ENCODE results near the gene RBP3. TPM values are rescaled to one million over a fixed set of nuclear protein-coding genes. Genes with fewer than 3 reads are reported as not detected.

Gene RBP3
- total RNA-seq, 1 experiment from 2014 or later, result not detected

DNA sequence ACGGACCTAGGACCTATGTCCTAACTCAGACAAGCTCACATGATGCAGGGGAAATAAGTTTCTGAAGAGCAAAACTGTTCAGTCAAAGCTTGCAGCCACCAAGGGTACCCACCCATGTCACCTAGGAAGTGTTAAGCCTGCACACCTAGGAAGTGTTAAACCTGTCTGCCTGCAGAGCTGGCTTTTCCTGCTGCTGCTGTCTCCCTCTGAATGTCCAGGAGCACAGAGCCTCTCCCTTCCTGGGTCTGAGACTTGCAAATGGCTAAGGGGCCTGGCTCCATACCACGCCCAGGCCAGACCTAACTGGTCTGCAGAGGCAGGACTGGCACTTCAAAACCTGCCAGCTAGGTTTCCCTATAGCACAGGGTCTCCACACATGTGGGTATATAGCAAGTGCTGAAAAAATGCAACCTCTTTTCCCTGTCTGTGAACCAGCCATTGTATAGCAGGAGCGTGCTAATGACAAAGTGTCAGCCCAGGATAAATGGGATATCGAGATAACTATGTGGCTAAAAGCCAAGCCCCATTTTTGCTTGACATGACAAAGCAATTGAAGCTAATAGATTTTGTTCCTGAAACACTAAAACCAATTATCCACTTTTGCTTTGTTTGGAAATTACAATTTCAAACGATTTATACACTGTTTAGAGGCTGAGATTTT is 24.4 kb upstream of the RBP3 start:
- H3K27ac ChIP-seq, result no peak overlapping the region
- DNase-seq (ENCODE audit: low read depth in 1 of 2, low spot score in 2 of 2), result no peak
- no peaks in the 10 kb centered on the region for H3K4me1 ChIP-seq (replicated peaks)
- no peak overlapping the region for H3K4me3 ChIP-seq
- peaks cover 4% of the 10 kb centered on the region; the same call in 1 of the 2 replicates for H3K27me3 ChIP-seq (replicated peaks)
- H3K36me3 ChIP-seq, result no peaks in the 10 kb centered on the region
- H3K9me3 ChIP-seq (replicated peaks), result no peaks in the 10 kb centered on the region

- H3K27me3 ChIP-seq (replicated peaks), result peaks cover under 1% of the 10 kb centered on the region; the same call in 1 of the 2 replicates
- no peaks in the 10 kb centered on the region for H3K4me1 ChIP-seq (replicated peaks)
Measured at GRCh38 chr10:47325303-47326291, 22.6 kb upstream of the RBP3 start.

DNA sequence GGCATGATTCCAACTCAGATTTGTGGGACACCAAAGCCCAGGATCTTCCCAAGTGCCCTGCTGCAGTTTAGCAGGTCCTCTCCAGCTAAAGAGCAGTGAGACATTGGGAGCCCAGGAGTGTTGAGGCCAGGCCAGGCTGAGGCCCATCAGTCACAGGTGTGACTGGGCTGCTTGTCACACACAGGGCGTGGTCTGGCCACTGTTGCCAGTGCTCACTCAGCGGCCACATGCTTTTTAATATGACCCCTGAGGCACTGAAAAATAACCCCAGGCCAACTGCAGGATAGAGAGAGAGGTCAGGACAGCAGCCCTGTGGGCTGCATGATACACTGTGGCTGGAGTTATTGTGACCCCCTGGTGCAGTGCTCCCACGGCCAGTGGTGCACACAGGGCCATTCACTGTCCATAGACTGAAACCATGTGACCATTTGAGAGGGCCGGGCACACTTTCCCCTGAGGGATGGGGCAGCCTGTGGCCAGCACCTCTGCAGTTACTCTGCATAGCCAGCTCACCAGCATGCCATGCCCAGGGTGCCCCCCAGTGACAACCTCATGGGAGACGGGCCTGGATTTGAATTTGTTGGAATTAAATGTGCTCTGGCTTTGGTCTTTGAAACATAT is 21.7 kb upstream of the RBP3 start:
- Histone ChIP-seq H3K27ac (no peak overlapping the region), H3K36me3 (no peaks in the 10 kb centered on the region), H3K4me3 (no peak overlapping the region), H3K9me3 (replicated peaks) (no peaks in the 10 kb centered on the region), H3K27me3 (replicated peaks) (no peaks in the 10 kb centered on the region; the same call in 1 of the 2 replicates), H3K4me1 (replicated peaks) (no peaks in the 10 kb centered on the region)
- DNase-seq (ENCODE audit: low read depth in 1 of 2, low spot score in 2 of 2), result no peak

More at GRCh38 chr10:47325303-47326291, 22.6 kb upstream of the RBP3 start:
- no peak for DNase-seq (ENCODE audit: low read depth in 1 of 2, low spot score in 2 of 2)
- no peaks in the 10 kb centered on the region for H3K36me3 ChIP-seq
- H3K27ac ChIP-seq, result no peak overlapping the region
- H3K4me3 ChIP-seq, result no peak overlapping the region
- H3K9me3 ChIP-seq (replicated peaks), result no peaks in the 10 kb centered on the region

DNA sequence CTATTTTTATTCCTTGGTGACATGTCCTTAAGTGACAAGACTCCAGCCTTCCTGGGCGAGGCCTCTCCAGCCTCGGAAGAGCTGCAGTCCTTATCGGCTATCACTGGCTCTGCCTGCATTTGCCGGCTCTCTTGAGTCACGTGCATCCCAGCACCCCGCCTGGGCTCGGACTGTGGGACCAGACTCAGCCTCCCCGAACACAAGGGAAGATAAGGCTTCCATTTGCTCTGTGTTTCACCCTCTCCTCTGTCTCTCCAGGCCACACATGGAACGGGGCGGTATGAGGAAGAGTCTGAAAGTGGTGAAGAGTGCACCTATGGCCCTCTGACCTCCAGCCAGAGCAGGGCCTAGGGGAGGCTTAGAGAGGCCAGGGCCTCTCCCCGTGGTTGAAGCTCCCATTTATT is 21.2 kb upstream of the RBP3 start:
- Histone ChIP-seq H3K27ac (no peak overlapping the region), H3K9me3 (replicated peaks) (no peaks in the 10 kb centered on the region), H3K36me3 (no peaks in the 10 kb centered on the region), H3K4me1 (replicated peaks) (no peaks in the 10 kb centered on the region), H3K27me3 (replicated peaks) (no peaks in the 10 kb centered on the region; the same call in 1 of the 2 replicates), H3K4me3 (no peak overlapping the region)
- DNase-seq (ENCODE audit: low read depth in 1 of 2, low spot score in 2 of 2), result no peak

GRCh38 chr10:47329855-47330254 is 18.3 kb upstream of the RBP3 start:
- H3K27ac ChIP-seq, result no peak overlapping the region
- no peaks in the 10 kb centered on the region for H3K36me3 ChIP-seq
- DNase-seq (ENCODE audit: low read depth in 1 of 2, low spot score in 2 of 2), result no peak
- no peaks in the 10 kb centered on the region for H3K27me3 ChIP-seq (replicated peaks)
- H3K4me3 ChIP-seq, result no peak overlapping the region
- H3K9me3 ChIP-seq (replicated peaks), result no peaks in the 10 kb centered on the region
- H3K4me1 ChIP-seq (replicated peaks), result no peaks in the 10 kb centered on the region

DNA sequence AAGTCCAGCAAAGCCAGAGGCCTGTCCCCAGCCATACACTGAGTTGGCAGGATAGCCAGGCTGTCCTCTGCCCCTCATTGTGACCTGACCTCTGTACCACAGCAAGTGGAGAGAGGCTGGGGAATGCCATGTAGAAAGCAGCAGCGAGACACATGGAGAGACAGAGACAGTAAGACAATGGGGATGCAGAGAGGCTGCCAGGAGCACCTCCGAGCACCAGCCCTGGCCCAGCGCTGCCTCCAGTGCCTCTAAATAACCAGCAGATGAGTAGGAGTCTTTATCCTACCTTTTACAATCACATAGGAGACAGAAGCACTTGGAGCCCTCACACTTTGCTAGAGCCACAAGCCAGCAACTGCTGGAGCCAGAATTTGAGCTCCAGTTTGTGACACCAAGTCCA is 17.8 kb upstream of the RBP3 start:
- H3K9me3 ChIP-seq (replicated peaks), result no peaks in the 10 kb centered on the region

GRCh38 chr10:47330804-47331203 is 17.4 kb upstream of the RBP3 start:
- Histone ChIP-seq H3K4me1 (replicated peaks) (no peaks in the 10 kb centered on the region), H3K27ac (no peak overlapping the region), H3K4me3 (no peak overlapping the region)

More for the DNA sequence above, 17.8 kb upstream of the RBP3 start:
- no peaks in the 10 kb centered on the region for H3K27me3 ChIP-seq (replicated peaks)
- H3K27ac ChIP-seq, result no peak overlapping the region
- no peaks in the 10 kb centered on the region for H3K4me1 ChIP-seq (replicated peaks)
- no peaks in the 10 kb centered on the region for H3K36me3 ChIP-seq
- no peak overlapping the region for H3K4me3 ChIP-seq
- DNase-seq (ENCODE audit: low read depth in 1 of 2, low spot score in 2 of 2), result no peak

DNA sequence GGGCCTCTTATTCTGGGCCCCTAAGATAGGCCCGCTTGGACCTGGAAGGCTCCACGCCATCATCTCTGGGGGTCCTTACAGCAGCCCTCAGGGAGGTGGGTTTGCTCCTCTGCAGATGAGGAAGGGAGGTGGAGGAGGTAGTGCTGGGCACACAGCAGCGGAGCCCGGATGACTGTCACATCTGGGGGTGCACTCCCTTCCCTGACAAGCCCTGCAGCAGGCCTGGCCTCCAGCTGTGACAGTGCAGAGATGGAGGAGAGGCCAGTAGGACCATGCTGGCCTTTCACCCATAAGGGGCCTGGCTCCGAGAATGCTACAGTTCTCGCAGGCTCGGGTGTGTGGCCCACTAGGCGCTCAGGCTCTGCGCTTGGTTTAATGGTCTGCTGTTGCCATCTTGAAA is 16.7 kb upstream of the RBP3 start:
- Histone ChIP-seq H3K9me3 (replicated peaks) (no peaks in the 10 kb centered on the region), H3K27me3 (replicated peaks) (no peaks in the 10 kb centered on the region), H3K36me3 (no peaks in the 10 kb centered on the region), H3K4me1 (replicated peaks) (peaks cover 5% of the 10 kb centered on the region), H3K4me3 (no peak overlapping the region), H3K27ac (no peak overlapping the region)
- no peak for DNase-seq (ENCODE audit: low read depth in 1 of 2, low spot score in 2 of 2)

More at GRCh38 chr10:47330804-47331203, 17.4 kb upstream of the RBP3 start:
- no peak for DNase-seq (ENCODE audit: low read depth in 1 of 2, low spot score in 2 of 2)
- H3K36me3 ChIP-seq, result no peaks in the 10 kb centered on the region
- H3K27me3 ChIP-seq (replicated peaks), result no peaks in the 10 kb centered on the region
- H3K9me3 ChIP-seq (replicated peaks), result no peaks in the 10 kb centered on the region

DNA sequence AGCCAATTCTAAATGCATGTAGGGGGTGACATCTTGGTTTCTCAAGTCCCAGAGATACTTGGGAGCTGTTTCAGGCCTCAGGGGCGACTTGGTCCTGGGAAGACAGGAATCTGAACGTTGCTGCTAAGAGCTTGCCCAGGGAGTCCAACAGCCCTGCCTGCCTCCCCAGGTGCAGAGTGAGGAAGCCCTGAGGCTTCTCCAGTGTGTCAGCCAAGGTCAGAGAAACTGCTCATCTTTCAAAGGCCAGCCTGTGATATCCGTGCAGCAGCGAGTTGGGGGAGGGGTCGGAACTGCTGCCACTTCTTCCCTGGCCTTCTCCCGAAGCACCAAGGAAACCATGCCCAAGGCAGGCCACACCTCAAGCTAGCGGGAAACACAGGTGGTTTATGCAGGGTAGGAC is 16.2 kb upstream of the RBP3 start:
- Histone ChIP-seq H3K4me1 (replicated peaks) (peaks cover 9% of the 10 kb centered on the region), H3K4me3 (no peak overlapping the region), H3K9me3 (replicated peaks) (no peaks in the 10 kb centered on the region), H3K36me3 (no peaks in the 10 kb centered on the region), H3K27ac (no peak overlapping the region), H3K27me3 (replicated peaks) (no peaks in the 10 kb centered on the region)
- DNase-seq (ENCODE audit: low read depth in 1 of 2, low spot score in 2 of 2), result no peak

- Histone ChIP-seq H3K4me3 (no peak overlapping the region), H3K4me1 (replicated peaks) (peaks cover 12% of the 10 kb centered on the region), H3K27ac (no peak overlapping the region), H3K27me3 (replicated peaks) (no peaks in the 10 kb centered on the region), H3K9me3 (replicated peaks) (no peaks in the 10 kb centered on the region), H3K36me3 (no peaks in the 10 kb centered on the region)
- DNase-seq (ENCODE audit: low read depth in 1 of 2, low spot score in 2 of 2), result no peak
Measured at GRCh38 chr10:47332371-47332770, 15.8 kb upstream of the RBP3 start.

DNA sequence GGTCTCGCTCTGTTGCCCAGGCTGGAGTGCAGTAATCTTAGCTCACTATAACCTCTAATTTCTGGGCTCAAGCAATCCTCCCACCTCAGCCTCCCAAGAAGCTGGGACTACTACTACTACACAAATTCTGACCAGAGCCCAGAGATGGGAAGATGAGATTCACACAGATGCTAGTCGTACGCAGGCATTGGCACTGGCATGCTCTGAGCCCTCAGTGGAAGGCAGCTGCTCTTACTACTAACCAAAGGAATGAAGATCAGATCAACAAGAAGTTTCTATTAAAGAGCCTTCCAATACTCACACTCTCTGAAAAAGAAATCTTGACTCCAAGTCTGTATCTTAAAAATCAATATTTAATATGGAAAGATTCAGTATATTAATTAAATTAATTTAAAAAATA is 15.2 kb upstream of the RBP3 start:
- Histone ChIP-seq H3K27ac (no peak overlapping the region), H3K27me3 (replicated peaks) (no peaks in the 10 kb centered on the region), H3K4me3 (no peak overlapping the region), H3K36me3 (no peaks in the 10 kb centered on the region), H3K4me1 (replicated peaks) (peaks cover 12% of the 10 kb centered on the region), H3K9me3 (replicated peaks) (no peaks in the 10 kb centered on the region)
- DNase-seq (ENCODE audit: low read depth in 1 of 2, low spot score in 2 of 2), result no peak

- Histone ChIP-seq H3K4me3 (no peak overlapping the region), H3K36me3 (no peaks in the 10 kb centered on the region), H3K27ac (no peak overlapping the region), H3K9me3 (replicated peaks) (no peaks in the 10 kb centered on the region), H3K4me1 (replicated peaks) (peaks cover 12% of the 10 kb centered on the region), H3K27me3 (replicated peaks) (no peaks in the 10 kb centered on the region)
- no peak for DNase-seq (ENCODE audit: low read depth in 1 of 2, low spot score in 2 of 2)
Measured at GRCh38 chr10:47333532-47333931, 14.6 kb upstream of the RBP3 start.

DNA sequence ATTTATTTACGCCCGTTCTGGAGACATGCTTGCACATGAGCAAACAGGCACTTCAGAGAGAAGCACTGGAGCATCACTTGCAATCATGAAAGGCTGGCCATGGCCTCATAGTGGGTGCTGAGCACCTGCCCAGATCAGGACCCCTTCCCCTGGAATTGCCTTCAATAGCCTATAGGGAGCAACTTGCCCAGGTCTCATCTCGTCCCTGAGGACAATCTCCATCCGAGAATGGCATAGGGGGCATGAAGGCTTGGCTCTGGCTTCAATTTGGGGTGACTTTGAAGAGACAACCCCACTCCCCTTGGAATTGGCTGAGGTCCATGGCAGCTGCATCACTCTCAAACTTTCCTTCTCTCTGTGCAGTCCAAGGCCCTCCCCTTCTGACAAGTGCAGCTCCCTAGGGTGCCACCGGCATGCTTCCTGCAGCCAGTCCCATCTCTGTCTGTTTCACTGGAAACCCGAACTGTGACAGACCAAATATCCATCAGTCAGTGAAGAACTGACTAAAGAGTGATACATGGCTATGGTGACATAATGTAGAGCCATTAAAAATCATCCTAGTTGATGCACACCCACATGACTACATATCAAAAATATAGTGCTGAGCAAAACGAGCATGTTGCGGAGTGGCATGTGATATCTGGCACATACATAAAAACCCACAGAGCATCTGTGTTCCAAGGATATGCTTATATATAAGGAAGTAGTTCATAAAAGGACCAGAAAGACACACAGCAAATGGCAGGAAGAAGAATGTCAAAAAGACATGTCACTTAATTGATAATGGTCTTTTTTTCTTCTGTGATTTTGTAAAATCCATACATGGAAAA is 13.5 kb upstream of the RBP3 start:
- H3K4me3 ChIP-seq, result no peak overlapping the region
- no peaks in the 10 kb centered on the region for H3K9me3 ChIP-seq (replicated peaks)
- no peak for DNase-seq (ENCODE audit: low read depth in 1 of 2, low spot score in 2 of 2)
- H3K36me3 ChIP-seq, result no peaks in the 10 kb centered on the region
- peaks cover 12% of the 10 kb centered on the region for H3K4me1 ChIP-seq (replicated peaks)
- H3K27me3 ChIP-seq (replicated peaks), result no peaks in the 10 kb centered on the region
- H3K27ac ChIP-seq, result no peak overlapping the region

All from SJSA1 (cell line).